ENCODE data around the gene WDR45B.

WDR45B gene

DNA sequence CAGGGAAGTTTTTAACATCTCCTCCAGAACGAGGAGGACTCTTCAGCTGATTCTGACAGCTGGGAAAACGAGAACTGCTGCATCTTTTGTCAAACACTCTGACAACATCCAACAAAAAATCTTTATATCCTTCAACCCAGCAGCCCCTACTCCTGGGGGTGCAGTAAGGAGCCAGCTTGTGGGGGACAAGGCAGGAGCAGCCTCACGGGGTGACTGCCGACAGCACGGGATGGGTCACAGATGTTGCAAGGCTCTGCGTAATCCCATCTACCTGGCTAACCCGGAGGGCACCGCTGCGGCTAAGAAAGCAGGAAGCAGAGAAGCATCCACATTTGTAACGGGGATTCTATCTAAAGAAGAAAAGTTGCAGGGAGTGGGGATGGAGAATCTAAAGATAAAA, 28.6 kb downstream of the WDR45B start:
- DNase-seq: no peak

- DNase-seq: no peak
Observed at GRCh38 chr17:82619211-82619610, 29.0 kb downstream of the WDR45B start.

DNA sequence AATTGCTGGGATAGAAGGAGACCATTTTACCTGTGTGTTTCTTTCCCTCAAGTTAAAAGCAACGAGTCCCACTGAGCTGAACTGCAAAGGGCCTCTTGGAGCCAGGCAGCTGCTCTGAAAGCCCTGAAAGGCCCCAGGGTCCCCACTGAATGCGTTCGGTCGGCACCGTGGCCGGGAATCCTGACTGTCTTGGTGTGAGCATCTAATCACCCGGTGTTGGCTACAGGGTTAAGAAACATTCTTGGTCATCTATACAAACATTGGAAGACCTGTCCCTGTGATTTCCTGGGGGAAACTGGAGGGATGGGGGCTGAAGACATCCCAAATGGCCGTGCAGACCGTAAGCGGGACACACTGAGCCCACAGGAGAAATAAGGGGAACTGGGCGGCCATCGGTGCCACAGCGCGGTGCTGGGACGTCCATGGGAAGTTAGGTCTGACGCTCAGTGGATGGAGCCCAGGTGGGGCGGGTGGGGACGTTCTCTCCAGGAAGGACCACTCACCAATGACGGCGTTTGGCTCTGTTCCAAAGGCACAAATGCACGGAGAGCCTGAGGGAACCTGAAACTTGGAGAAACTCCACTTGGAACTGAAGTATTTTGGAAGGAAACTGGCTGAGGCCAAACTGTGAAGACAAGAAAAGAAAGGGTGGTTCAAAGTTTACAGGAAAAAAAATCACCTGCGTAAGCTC, 32.1 kb downstream of the WDR45B start:
- no peak for DNase-seq

DNA sequence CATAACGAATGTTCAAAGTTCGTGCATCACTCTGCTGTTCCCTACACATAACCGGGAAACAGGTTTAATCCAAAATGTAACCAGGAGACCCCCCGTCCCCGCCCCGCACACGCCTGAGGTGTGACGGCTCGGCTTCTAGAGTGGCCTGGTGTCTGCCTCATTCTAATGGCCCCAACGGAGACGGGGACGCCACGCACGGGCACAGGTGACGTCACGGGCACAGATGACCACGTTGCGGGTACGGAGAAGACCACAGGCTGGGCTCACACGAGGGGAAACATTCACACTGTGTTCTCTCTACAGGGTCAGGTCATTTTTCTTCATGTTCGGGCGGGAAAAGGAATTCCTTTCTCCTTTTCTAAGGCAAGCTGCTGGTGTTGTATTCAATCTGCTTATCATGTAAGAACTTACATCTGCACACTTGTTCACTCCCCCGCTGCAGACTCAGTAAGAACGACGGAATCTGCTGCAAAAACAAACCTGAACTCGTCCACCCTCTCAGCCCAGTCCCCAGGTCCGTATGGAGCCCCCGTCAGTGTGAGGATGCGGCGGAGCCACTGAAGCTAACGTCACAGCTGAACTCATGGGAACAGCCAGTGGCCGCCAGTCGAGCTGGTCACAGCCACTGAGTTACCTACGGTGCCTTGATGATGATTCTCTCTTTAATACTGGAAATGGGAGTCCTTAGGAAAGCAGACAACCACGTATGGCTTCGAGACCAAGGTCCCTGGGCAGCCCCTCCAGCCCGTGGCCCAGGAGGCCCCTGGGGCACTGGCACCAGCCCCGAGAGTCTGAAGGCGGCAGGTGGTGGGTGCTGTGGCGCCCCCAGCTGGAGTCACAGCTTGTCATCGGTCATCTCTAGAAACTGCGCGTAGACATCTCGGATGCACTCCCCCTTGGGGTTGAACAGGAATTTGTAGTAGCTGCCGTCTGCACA, 32.9 kb downstream of the WDR45B start:
- DNase-seq: no peak

DNA sequence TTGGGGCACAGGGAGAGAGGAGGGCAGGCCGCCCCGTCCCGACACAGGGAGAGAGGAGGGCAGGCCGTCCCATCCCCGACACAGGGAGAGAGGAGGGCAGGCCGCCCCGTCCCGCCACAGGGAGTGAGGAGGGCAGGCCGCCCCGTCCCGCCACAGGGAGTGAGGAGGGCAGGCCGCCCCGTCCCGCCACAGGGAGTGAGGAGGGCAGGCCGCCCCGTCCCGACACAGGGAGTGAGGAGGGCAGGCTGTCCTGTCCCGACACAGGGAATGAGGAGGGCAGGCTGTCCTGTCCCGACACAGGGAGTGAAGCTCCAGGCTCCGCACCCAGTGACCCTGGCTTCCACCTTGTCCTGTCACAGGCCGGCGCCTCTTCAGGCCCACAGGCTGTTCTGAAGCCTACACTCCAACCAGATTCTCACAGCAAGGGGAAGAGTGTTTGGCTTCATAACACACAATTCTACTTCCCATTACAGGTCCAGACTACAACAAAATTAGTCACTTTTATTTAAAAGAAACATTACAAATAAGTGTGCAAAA, 34.1 kb downstream of the WDR45B start:
- DNase-seq: no peak

- no peak for DNase-seq
Observed at GRCh38 chr17:82613283-82614094, 34.8 kb downstream of the WDR45B start.

DNA sequence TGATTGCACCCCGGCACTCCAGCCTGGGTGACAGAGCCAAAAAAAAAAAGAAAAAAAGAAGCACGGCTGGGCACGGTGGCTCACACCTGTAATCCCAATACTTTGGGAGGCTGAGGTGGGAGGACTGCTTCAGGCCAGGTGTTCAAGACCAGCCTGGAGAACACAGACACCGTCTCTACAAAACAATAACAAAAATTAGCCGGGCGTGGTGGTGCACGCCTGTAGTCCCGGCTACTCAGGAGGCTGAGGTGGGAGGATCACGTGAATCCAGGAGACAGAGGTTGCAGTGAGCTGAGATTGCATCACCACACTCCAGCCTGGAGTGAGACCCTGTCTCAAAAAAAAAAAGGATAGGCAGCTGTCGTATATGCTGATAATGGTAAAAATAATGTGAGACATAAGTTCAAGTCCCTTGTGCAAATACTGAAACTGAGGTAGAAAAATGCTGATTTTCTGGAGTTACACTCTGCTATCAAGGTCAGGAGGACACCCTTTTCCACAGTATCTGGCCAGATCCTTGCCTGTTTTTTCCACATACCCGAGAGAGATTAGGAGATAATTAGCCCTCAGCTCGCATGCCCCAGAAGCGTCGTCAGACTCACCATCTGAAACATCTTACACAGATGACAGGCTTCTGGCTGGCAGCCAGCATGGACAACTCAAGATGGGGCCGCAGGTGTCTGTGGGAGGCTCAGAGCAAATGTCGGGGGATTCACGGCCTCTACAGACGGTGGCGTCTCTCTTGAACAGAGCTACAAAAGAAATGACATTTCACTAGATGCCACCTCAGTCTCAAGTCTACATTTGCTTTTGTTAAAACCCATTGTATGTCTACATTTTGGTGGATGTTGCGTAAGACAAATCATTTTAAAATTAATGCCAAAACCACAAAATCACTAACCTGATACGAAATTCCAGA, 36.8 kb downstream of the WDR45B start:
- no peak for DNase-seq

DNA sequence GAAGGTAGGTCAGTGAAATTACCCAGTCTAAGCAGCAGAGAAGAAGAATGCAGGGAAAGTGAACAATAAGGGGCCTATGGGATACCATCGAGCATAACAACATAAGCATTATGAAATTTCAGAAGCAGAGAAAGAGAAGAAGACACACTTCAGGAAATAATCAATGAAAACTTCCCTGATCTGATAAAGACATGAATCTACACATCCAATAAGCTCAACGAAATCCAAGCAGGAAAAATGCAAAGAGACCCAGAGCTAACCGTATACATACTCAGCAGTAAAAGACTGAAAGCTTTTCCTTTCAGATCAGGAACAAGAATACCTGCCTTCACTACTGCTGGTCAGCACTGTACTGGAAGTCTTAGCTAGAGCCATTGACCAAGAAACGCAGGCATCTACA, 38.6 kb downstream of the WDR45B start:
- DNase-seq: no peak

- no peak for DNase-seq
Observed at GRCh38 chr17:82608816-82609215, 39.4 kb downstream of the WDR45B start.

DNA sequence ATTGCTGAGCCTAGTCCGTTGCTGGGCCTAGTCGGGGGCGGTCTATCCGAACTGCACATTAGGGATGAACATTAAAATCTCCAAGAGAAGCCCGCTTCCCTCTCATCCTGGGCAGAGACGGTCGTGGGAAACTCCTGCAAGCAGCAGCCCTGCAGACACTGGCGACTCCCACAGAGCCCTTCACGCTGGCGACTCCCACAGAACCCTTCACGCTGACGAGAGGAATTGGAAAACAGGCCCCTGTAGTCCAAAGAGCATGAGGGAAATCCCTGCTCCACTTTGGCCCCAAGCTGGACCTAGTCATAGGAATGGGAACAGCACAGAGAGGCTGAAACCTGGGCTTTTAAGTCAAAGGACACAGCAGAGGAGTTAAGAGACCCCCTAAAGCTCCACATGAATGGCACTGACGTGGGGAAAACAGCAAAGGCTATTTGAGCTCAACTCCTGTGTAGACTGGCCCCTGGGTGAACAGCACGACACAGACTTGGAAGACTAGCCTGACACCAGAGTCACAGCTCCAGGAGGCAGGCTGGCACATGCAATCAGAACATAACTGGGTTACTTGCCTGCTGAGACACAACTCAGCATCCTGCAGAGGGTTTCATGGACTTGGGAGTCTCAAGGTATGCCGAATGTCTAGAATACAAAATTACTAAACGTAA, 42.2 kb downstream of the WDR45B start:
- no peak for DNase-seq

GRCh38 chr17:82604532-82604931, 43.7 kb downstream of the WDR45B start:
- DNase-seq: no peak

DNA sequence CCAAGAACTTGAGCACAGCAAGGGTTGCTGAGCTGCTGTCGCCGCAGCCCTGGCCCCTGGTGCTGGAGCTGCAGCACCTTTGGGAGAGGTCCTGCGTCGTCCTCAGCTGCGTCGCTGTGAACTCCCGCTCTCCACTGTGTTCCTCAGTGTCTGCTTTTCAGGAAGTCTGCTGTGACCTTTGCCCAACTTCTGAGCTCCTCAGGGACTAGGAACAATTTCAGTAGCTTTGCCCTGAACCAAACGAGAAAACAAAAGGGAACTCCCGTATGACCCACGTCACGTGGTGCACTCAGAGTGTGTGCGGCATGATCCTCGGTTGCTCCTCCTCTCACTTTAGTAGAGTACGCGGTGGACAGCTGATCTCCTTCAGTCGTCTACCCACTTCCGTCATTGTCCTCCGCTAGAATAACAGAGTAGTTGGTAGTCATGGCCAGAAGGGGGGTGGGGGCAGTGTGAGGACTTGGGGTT, 44.2 kb downstream of the WDR45B start:
- DNase-seq: no peak

- DNase-seq: no peak
Observed at GRCh38 chr17:82602986-82603710, 45.1 kb downstream of the WDR45B start.

- DNase-seq: no peak
Observed at GRCh38 chr17:82602487-82602886, 45.8 kb downstream of the WDR45B start.

GRCh38 chr17:82601447-82602000, 46.7 kb downstream of the WDR45B start:
- no peak for DNase-seq

- no peak for DNase-seq
Observed at GRCh38 chr17:82600731-82601446, 47.4 kb downstream of the WDR45B start.

DNA sequence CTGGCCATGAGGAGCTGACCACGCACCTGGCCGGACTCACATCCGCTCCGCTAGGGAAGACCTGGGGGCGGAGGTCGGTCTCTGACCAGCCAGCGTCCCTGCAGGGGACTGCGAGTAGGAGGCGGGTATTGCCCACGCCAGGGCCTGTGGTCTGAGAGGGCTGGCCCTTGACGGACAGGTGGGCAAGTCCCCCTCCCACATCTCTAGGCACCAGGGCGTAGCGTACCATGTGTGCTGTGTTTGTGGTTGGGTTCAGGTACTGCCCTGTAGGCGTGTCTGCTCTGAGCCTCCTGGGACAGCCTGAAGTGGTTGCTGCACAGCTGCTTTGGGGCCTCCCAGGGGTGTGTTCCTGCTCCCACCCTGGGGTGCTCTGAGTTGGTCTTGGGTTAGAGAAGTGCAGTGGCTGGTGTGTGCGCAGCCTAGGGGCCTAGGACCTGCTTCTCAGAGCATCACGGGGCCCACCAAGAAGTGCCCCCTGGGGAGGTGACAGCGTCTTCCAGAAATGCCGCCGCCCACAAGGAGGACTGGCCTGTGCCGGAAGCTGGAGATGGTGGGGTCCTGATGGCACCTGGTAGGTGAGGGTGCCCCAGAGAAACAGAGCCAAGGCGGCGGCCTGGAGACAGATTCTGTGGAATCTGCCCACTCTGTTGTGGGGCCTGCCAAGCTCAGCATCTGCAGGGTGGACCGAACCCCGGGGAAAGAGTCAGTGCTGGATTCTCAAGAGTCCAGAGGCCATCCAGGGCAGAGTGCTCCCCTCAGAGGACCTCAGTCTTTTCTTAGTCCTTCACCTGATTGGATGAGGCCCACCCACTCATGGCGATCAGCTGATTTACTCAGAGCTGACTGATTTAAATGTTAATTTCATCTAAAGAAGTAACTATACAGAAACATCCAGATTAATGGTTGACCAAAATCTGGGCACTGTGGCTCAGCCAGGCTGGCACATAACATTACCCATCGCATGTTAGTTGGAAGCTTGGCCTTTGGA, 48.3 kb downstream of the WDR45B start:
- DNase-seq: no peak

Measured in amniotic stem cell (primary cell).